ENCODE results near the gene TNFRSF11A.

Gene TNFRSF11A

GRCh38 chr18:62282188-62282629 is 42.9 kb upstream of the TNFRSF11A start:
- no peak for TF ChIP-seq CTCF (IDR thresholded peaks at IDR 0.05; ENCODE audit: low read depth, low read length)
- no peaks in the 10 kb centered on the region for H3K4me1 ChIP-seq
- H3K36me3 ChIP-seq, result no peaks in the 10 kb centered on the region
- H3K9me3 ChIP-seq, result no peaks in the 10 kb centered on the region
- H3K4me3 ChIP-seq (ENCODE audit: low read depth, low read length), result no peak overlapping the region
- DNase-seq, result no peak
- H3K27me3 ChIP-seq, result no peaks in the 10 kb centered on the region

DNA sequence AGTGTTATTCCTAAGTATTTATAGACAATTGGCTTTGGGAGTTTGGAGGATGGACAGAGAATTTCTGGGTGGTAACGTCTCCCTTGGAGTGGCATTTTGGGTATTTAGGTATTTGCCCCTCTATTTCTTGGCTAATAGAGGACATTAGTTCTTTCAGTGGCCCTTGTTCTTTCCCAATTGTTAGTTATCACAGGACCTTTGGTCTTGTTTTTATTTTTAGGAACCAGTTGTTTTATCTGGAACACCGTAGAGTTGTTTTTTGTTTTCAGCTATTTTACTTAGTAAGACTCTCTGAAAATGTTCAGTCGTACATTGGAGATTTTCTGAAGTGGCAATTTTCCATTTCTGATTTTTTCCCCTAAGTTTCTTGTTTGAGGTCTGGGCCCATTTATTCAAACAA is 40.5 kb upstream of the TNFRSF11A start:
- H3K27me3 ChIP-seq, result no peaks in the 10 kb centered on the region
- H3K9me3 ChIP-seq, result no peaks in the 10 kb centered on the region
- TF ChIP-seq CTCF (IDR thresholded peaks at IDR 0.05; ENCODE audit: low read depth, low read length), result no peak
- no peaks in the 10 kb centered on the region for H3K4me1 ChIP-seq
- H3K4me3 ChIP-seq (ENCODE audit: low read depth, low read length), result no peak overlapping the region
- no peak for DNase-seq
- H3K36me3 ChIP-seq, result no peaks in the 10 kb centered on the region

DNA sequence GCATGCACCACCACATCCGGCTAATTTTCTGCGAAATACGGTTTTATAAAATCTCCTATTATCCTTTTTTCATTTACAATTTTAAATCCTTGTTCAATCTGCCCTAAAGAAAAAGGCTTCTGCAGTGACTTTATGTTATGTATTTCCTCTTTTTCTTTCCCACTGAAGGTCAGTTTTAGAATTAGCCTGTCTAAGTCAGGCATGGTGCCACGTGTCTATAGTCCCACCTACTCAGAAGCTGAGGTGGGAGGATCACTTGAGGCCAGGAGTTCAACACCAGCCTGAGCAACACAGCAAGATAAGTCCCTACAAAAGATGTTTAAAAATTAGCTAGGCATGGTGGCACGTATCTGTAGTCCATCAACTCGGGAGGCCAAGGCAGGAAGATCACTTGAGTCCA is 39.8 kb upstream of the TNFRSF11A start:
- Histone ChIP-seq H3K9me3 (no peaks in the 10 kb centered on the region), H3K36me3 (no peaks in the 10 kb centered on the region), H3K4me3 (ENCODE audit: low read depth, low read length) (no peak overlapping the region), H3K27me3 (no peaks in the 10 kb centered on the region), H3K4me1 (no peaks in the 10 kb centered on the region)
- no peak for DNase-seq
- no peak for TF ChIP-seq CTCF (IDR thresholded peaks at IDR 0.05; ENCODE audit: low read depth, low read length)

DNA sequence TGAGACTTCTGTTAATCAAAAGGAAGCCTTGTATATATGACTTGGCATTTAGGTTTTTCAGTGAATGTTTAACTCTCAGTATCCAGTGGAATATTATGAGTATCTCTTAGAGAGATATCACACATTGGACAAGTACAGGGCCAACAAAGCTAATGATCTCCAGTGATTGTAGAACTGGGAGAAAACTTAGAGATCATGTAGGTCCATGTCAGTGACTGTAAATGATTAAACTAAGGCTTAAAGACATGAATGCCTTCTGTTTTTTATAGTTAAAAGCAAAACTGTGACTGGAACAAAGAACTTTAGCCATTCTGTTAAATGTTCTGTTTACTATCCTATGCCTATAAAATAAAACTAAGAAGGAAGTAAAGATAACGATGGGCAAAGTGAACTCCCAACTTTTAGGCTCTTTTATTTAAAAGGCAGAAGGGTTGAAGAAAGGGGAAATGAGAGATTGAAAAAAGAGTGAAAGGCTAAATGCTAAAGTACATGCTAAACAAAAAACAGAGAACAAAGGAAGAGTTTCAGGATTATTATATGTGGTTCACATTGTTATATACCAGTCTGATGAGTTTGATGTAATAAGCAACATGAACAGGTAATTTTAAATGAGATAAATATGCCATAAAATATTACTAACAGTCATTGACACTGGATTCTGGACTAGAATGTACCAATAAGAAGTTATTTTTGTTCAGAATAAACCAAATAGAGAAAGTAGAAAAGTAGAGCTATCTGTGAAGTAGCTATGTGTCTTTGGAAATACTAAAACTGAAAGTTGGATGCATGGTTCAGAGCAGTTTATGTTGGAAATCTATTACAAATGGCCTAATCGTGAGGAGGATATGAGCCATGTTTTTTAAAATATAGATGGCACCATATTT is 37.1 kb upstream of the TNFRSF11A start:
- Histone ChIP-seq H3K4me3 (ENCODE audit: low read depth, low read length) (no peak overlapping the region), H3K27me3 (no peaks in the 10 kb centered on the region), H3K9me3 (no peaks in the 10 kb centered on the region), H3K4me1 (no peaks in the 10 kb centered on the region), H3K36me3 (no peaks in the 10 kb centered on the region)
- DNase-seq, result no peak
- no peak for TF ChIP-seq CTCF (IDR thresholded peaks at IDR 0.05; ENCODE audit: low read depth, low read length)

- Histone ChIP-seq H3K36me3 (no peaks in the 10 kb centered on the region), H3K9me3 (no peaks in the 10 kb centered on the region), H3K27me3 (no peaks in the 10 kb centered on the region), H3K4me1 (no peaks in the 10 kb centered on the region), H3K4me3 (ENCODE audit: low read depth, low read length) (no peak overlapping the region)
- TF ChIP-seq CTCF (IDR thresholded peaks at IDR 0.05; ENCODE audit: low read depth, low read length), result no peak
- no peak for DNase-seq
These were observed 36.5 kb upstream of the TNFRSF11A start for GRCh38 chr18:62288665-62289008.

GRCh38 chr18:62289047-62289446 is 36.1 kb upstream of the TNFRSF11A start:
- Histone ChIP-seq H3K36me3 (no peaks in the 10 kb centered on the region), H3K4me1 (no peaks in the 10 kb centered on the region)

More at GRCh38 chr18:62289047-62289446, 36.1 kb upstream of the TNFRSF11A start:
- H3K27me3 ChIP-seq, result no peaks in the 10 kb centered on the region
- DNase-seq, result no peak
- no peaks in the 10 kb centered on the region for H3K9me3 ChIP-seq
- H3K4me3 ChIP-seq (ENCODE audit: low read depth, low read length), result no peak overlapping the region
- TF ChIP-seq CTCF (IDR thresholded peaks at IDR 0.05; ENCODE audit: low read depth, low read length), result no peak
